ENCODE data around the gene APRT.
"Not testable (repeated sequence)": the region's sequence is repeated elsewhere in the genome, so short reads cannot be mapped to it uniquely, and the experiment has no call there.

The APRT gene

GRCh38 chr16:88827727-88828126 lies 16.0 kb upstream of the APRT start:
- Histone ChIP-seq H3K79me2 (ENCODE audit: low read length) (no peaks in the 10 kb centered on the region), H3K36me3 (replicated peaks; ENCODE audit: low read depth, low read length) (no peaks in the 10 kb centered on the region), H4K20me1 (ENCODE audit: insufficient read depth, low read length) (no peaks in the 10 kb centered on the region; the same call in 1 of the 2 replicates), H3K4me2 (ENCODE audit: low read length) (no peak overlapping the region), H3K4me3 (ENCODE audit: low read length) (no peak overlapping the region), H3K27me3 (ENCODE audit: low read depth, low read length) (no peaks in the 10 kb centered on the region), H2AFZ (ENCODE audit: low read depth, low read length) (no peak overlapping the region), H3K27ac (ENCODE audit: low read length) (no peak overlapping the region), H3K9me3 (ENCODE audit: insufficient read depth, low read length) (no peaks in the 10 kb centered on the region), H3K4me1 (ENCODE audit: low read length) (peaks cover 5% of the 10 kb centered on the region; the same call in 1 of the 2 replicates), H3K9ac (ENCODE audit: low read length) (no peak overlapping the region)
- no peak for TF ChIP-seq EZH2phosphoT487 (IDR thresholded peaks at IDR 0.05; ENCODE audit: low read depth)
- no peak for TF ChIP-seq CTCF (IDR thresholded peaks at IDR 0.05; ENCODE audit: low read depth, low read length)

- no peak overlapping the region for H3K4me2 ChIP-seq (ENCODE audit: low read length)
- no peak overlapping the region for H3K4me3 ChIP-seq (ENCODE audit: low read length)
- H3K4me1 ChIP-seq (ENCODE audit: low read length) = no peaks in the 10 kb centered on the region
- no peak for TF ChIP-seq EZH2phosphoT487 (IDR thresholded peaks at IDR 0.05; ENCODE audit: low read depth)
- no peak for TF ChIP-seq CTCF (IDR thresholded peaks at IDR 0.05; ENCODE audit: low read depth, low read length)
- no peak overlapping the region for H3K9ac ChIP-seq (ENCODE audit: low read length)
- H3K27ac ChIP-seq (ENCODE audit: low read length) = no peak overlapping the region
- no peaks in the 10 kb centered on the region for H3K36me3 ChIP-seq (replicated peaks; ENCODE audit: low read depth, low read length)
- H3K79me2 ChIP-seq (ENCODE audit: low read length) = no peaks in the 10 kb centered on the region
- H2AFZ ChIP-seq (ENCODE audit: low read depth, low read length) = no peak overlapping the region
- no peaks in the 10 kb centered on the region for H3K9me3 ChIP-seq (ENCODE audit: insufficient read depth, low read length)
- no peaks in the 10 kb centered on the region; the same call in 1 of the 2 replicates for H4K20me1 ChIP-seq (ENCODE audit: insufficient read depth, low read length)
- no peaks in the 10 kb centered on the region for H3K27me3 ChIP-seq (ENCODE audit: low read depth, low read length)
These were observed 14.5 kb upstream of the APRT start for GRCh38 chr16:88826070-88826840.

GRCh38 chr16:88825146-88825545 lies 13.4 kb upstream of the APRT start:
- no peaks in the 10 kb centered on the region for H3K4me1 ChIP-seq (ENCODE audit: low read length)
- no peaks in the 10 kb centered on the region for H4K20me1 ChIP-seq (ENCODE audit: insufficient read depth, low read length)
- no peak overlapping the region for H3K4me3 ChIP-seq (ENCODE audit: low read length)
- H3K9me3 ChIP-seq (ENCODE audit: insufficient read depth, low read length) = no peaks in the 10 kb centered on the region
- no peak overlapping the region for H3K27ac ChIP-seq (ENCODE audit: low read length)
- no peaks in the 10 kb centered on the region for H3K27me3 ChIP-seq (ENCODE audit: low read depth, low read length)
- H3K79me2 ChIP-seq (ENCODE audit: low read length) = no peaks in the 10 kb centered on the region
- no peak overlapping the region for H2AFZ ChIP-seq (ENCODE audit: low read depth, low read length)
- H3K4me2 ChIP-seq (ENCODE audit: low read length) = no peak overlapping the region
- no peaks in the 10 kb centered on the region for H3K36me3 ChIP-seq (replicated peaks; ENCODE audit: low read depth, low read length)
- TF ChIP-seq EZH2phosphoT487 (IDR thresholded peaks at IDR 0.05; ENCODE audit: low read depth) = no peak
- H3K9ac ChIP-seq (ENCODE audit: low read length) = no peak overlapping the region

GRCh38 chr16:88824256-88825077 lies 12.7 kb upstream of the APRT start:
- no peaks in the 10 kb centered on the region for H3K36me3 ChIP-seq (replicated peaks; ENCODE audit: low read depth, low read length)
- no peaks in the 10 kb centered on the region for H3K79me2 ChIP-seq (ENCODE audit: low read length)
- no peak overlapping the region for H2AFZ ChIP-seq (ENCODE audit: low read depth, low read length)
- no peak overlapping the region for H3K4me2 ChIP-seq (ENCODE audit: low read length)
- H3K27me3 ChIP-seq (ENCODE audit: low read depth, low read length) = no peaks in the 10 kb centered on the region
- no peaks in the 10 kb centered on the region for H3K4me1 ChIP-seq (ENCODE audit: low read length)
- H3K9ac ChIP-seq (ENCODE audit: low read length) = no peak overlapping the region
- no peaks in the 10 kb centered on the region for H4K20me1 ChIP-seq (ENCODE audit: insufficient read depth, low read length)
- H3K4me3 ChIP-seq (ENCODE audit: low read length) = no peak overlapping the region
- no peak for TF ChIP-seq EZH2phosphoT487 (IDR thresholded peaks at IDR 0.05; ENCODE audit: low read depth)
- TF ChIP-seq CTCF (IDR thresholded peaks at IDR 0.05; ENCODE audit: low read depth, low read length) = no peak
- H3K9me3 ChIP-seq (ENCODE audit: insufficient read depth, low read length) = no peaks in the 10 kb centered on the region
- H3K27ac ChIP-seq (ENCODE audit: low read length) = no peak overlapping the region

- not testable (repeated sequence) for H3K4me1 ChIP-seq (ENCODE audit: low read length); H3K4me3 ChIP-seq (ENCODE audit: low read length); H3K27me3 ChIP-seq (ENCODE audit: low read depth, low read length); H3K9ac ChIP-seq (ENCODE audit: low read length); H3K36me3 ChIP-seq (replicated peaks; ENCODE audit: low read depth, low read length); H3K9me3 ChIP-seq (ENCODE audit: insufficient read depth, low read length); H3K27ac ChIP-seq (ENCODE audit: low read length); H3K79me2 ChIP-seq (ENCODE audit: low read length); H4K20me1 ChIP-seq (ENCODE audit: insufficient read depth, low read length); H3K4me2 ChIP-seq (ENCODE audit: low read length); H2AFZ ChIP-seq (ENCODE audit: low read depth, low read length)
These were observed 11.9 kb upstream of the APRT start for GRCh38 chr16:88823646-88824045.

All from OCI-LY3 (cell line).